Large intestine (tissue), 3 donors: ENCODE data around the gene BORCS8. TPM values are rescaled to one million over a fixed set of nuclear protein-coding genes. Genes with fewer than 3 reads are reported as not detected.
A peak's percentile ranks its signal among the peaks of the same experiment; 100 is the strongest.
"Not testable (repeated sequence)": the region's sequence is repeated elsewhere in the genome, so short reads cannot be mapped to it uniquely, and the experiment has no call there.

ENCODE experiments used
- DNase-seq, 2 donors: peaks; one replicate each; pipeline versions ENCODE4 v3.0.0 to v3.0.0-alpha.2; 2013
- H3K27ac ChIP-seq: one replicate; pipeline ENCODE4 v1.5.1; 2013; ENCODE audit warnings: low read length
- H3K27me3 ChIP-seq: 2 replicates; pipeline ENCODE4 v1.6.1; 2013; ENCODE audit warnings: low read length; ENCODE audit not compliant: control insufficient read depth, insufficient read depth
- H3K36me3 ChIP-seq: 2 replicates; pipeline ENCODE4 v1.6.1; 2013; ENCODE audit warnings: low read length; ENCODE audit not compliant: control insufficient read depth, insufficient read depth
- H3K4me1 ChIP-seq: one replicate; pipeline ENCODE4 v1.6.1; 2013; ENCODE audit warnings: low read length; ENCODE audit not compliant: control insufficient read depth, insufficient read depth
- H3K4me3 ChIP-seq: one replicate; pipeline ENCODE4 v1.5.1; 2013; ENCODE audit warnings: low read length
- H3K9me3 ChIP-seq: one replicate; pipeline ENCODE4 v1.6.1; 2013; ENCODE audit warnings: mild to moderate bottlenecking, low read depth, low read length, moderate library complexity; ENCODE audit not compliant: control insufficient read depth
- WGBS: methylation state at CpG from one replicate; pipeline ENCODE4 v1.1.5; 2013; ENCODE audit warnings: low lambda C conversion rate; ENCODE audit not compliant: insufficient coverage; 5-methylcytosine and 5-hydroxymethylcytosine counted together
- polyA plus RNA-seq: library from polyadenylated mRNA; unstranded; fragments of 120-200 nt; gene quantifications from one replicate; pipeline ENCODE4 v1.2.1, GENCODE V29; 2013

The BORCS8 gene
- polyA plus RNA-seq, 1 donor, result 17.5 TPM

- DNase-seq, result no peak
- Histone ChIP-seq H3K36me3 (peaks cover 50% of the 10 kb centered on the region), H3K27me3 (no peaks in the 10 kb centered on the region), H3K27ac (no peak overlapping the region), H3K4me1 (no peaks in the 10 kb centered on the region), H3K4me3 (no peak overlapping the region), H3K9me3 (no peaks in the 10 kb centered on the region)
- 90% methylated on average over 2 of the region's 9 CpGs for WGBS
These were observed 10.4 kb downstream of the BORCS8 start for GRCh38 chr19:19181488-19181998.

DNA sequence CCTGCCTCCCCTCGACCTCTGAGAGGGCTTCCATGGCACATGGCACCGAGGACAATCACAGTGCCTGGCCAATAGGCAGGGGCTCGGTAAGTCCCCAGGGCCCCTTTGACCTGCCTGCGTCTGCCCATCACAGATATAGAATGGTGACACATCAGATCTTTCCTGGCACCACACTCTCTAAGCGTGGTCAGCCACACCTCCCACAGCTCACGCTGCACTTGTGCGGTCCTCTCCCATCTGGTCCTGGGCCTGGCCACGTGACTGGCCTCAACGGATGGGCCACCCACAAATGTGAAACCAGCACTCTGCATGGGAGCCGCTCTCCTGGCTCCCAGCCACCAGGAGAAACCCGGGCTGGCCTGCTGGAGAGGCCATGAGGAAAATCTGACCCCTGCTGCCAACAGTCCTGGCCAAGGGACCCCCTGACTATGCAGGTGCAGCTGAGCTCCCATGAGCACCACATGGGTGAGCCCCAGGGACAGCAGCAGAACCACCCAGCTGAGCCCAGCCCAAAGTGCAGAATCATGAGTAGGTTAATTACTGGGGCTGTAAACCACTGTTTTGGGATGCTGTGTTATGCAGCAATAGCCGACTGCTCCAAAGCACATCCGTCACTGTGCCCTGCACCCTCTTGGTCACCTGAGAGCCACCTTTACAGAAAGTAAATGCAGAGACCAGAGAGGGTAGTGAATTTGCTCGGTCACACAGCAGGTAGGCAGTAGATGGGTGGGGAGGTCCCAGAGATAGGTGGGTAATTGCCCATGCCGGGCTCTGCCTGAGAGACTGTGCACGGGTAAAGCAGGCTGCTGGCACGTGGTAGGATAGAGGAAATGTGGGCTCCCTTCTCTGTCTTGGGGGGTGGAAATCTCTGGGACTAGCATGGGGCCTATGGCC lies 12.2 kb downstream of the BORCS8 start:
- peaks cover 40% of the 10 kb centered on the region for H3K36me3 ChIP-seq
- H3K4me1 ChIP-seq, result no peaks in the 10 kb centered on the region
- no CpG with 5 or more reads among the region's 17 CpGs for WGBS

GRCh38 chr19:19176950-19177349 lies 15.0 kb downstream of the BORCS8 start:
- no peaks in the 10 kb centered on the region for H3K27me3 ChIP-seq
- no peak for DNase-seq
- H3K27ac ChIP-seq, result no peak overlapping the region
- no peaks in the 10 kb centered on the region for H3K4me1 ChIP-seq
- no peaks in the 10 kb centered on the region for H3K9me3 ChIP-seq
- peaks cover 32% of the 10 kb centered on the region for H3K36me3 ChIP-seq
- no peak overlapping the region for H3K4me3 ChIP-seq
- no CpG with 5 or more reads among the region's 8 CpGs for WGBS

More for the DNA sequence above, 12.2 kb downstream of the BORCS8 start:
- no peak overlapping the region for H3K27ac ChIP-seq
- H3K4me3 ChIP-seq, result no peak overlapping the region
- no peak for DNase-seq
- no peaks in the 10 kb centered on the region for H3K9me3 ChIP-seq
- no peaks in the 10 kb centered on the region for H3K27me3 ChIP-seq

GRCh38 chr19:19173243-19173642 lies 18.7 kb downstream of the BORCS8 start:
- WGBS, result no CpG with 5 or more reads among the region's 5 CpGs
- H3K4me3 ChIP-seq, H3K27ac ChIP-seq, H3K4me1 ChIP-seq, H3K9me3 ChIP-seq, DNase-seq, H3K27me3 ChIP-seq: not testable (repeated sequence)
- peaks cover 10% of the 10 kb centered on the region for H3K36me3 ChIP-seq

DNA sequence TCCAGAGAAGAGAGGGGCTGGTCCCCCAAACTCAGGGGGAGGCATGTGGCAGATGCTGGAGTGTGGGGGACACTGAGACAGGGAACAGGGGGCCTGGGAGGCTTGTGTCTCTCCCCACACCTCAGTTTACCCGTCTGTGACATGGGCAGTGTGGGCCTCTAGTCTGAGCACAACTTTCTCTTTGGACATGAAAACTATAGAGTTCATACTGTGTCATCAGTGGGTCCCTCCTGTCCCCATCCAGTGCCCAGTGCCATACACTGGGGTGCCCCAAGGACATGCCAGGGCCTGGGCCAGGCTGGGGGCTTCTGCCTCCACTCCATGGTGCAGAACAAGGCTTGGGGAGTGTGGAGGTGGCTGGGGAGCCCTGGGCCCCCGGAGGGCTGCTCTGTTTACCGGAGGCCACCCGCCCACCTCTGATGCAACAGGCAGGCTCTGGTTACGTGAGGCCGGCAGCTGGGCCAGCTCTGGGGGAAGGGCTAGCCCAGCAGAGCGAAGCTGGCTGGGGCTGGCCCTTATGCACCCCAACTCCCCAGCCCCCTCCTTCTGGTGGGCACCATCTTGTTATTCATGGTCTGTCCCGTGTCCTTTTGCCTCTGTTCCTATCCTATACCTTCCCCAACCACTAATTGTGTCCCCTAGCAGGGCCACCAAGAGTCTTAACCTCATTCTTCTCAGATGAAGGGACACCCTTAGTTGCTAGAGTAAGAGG lies 20.0 kb downstream of the BORCS8 start:
- Histone ChIP-seq H3K4me3 (no peak overlapping the region), H3K9me3 (no peaks in the 10 kb centered on the region), H3K36me3 (peaks cover 4% of the 10 kb centered on the region), H3K27me3 (peaks cover 4% of the 10 kb centered on the region), H3K27ac (no peak overlapping the region), H3K4me1 (peaks cover 3% of the 10 kb centered on the region)
- DNase-seq, result no peak
- no CpG with 5 or more reads among the region's 8 CpGs for WGBS

- no peak for DNase-seq
- Histone ChIP-seq H3K4me3 (no peak overlapping the region), H3K9me3 (no peaks in the 10 kb centered on the region), H3K27ac (no peak overlapping the region), H3K4me1 (peaks cover 3% of the 10 kb centered on the region), H3K36me3 (no peaks in the 10 kb centered on the region), H3K27me3 (peaks cover 4% of the 10 kb centered on the region)
- WGBS, result no CpG with 5 or more reads among the region's 6 CpGs
These were observed 20.9 kb downstream of the BORCS8 start for GRCh38 chr19:19170873-19171672.

GRCh38 chr19:19170053-19170872 lies 21.7 kb downstream of the BORCS8 start, which contains the start of gene MEF2B:
MEF2B (minus strand) TSS chr19:19170263; CDS start chr19:19150735, 19,528 bp downstream.
- Histone ChIP-seq H3K4me1 (peaks cover 3% of the 10 kb centered on the region), H3K4me3 (peak within 1 kb of the TSS; percentile 10), H3K27me3 (peaks cover 4% of the 10 kb centered on the region), H3K36me3 (no peaks in the 10 kb centered on the region), H3K27ac (no peak within 1 kb of the TSS), H3K9me3 (no peaks in the 10 kb centered on the region)
- WGBS, result no CpG with 5 or more reads among the region's 56 CpGs
- peak; percentile 65 to 77 for DNase-seq

DNA sequence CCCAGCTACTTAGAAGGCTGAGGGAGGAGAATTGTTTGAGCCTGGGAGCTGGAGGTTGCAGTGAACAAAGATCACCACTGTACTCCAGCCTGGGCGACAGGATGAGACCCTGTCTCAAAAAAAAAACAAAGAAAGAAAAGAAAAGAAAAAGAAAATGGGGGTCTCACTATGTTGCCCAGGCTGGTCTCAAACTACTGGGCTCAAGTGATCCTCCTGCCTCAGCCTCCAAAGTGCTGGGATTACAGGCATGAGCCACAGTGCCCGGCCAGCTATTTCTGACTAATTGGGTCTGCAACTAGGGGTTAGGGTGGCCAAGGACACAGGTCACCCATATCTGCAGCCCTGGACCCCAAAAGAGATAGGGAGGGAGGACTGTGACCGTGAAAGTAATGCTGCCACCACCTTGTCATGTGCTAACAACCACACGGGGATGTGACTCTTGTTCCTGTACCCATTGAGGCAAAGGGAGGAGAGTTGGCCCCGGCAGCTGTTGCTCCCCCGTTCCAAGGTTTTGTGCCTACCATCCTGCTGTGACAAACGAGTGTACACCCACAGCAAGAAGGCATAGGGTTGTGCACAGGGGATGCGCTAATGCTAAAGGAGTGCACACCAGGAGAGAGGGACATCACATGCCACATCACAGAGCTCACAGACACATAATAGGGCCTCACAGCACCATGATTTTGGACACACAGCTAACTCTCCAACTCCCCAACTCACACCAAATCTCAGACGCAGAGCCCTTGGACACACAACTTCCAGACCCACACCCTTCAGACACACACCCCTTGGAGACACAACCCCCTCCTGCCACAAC lies 22.5 kb downstream of the BORCS8 start:
- Histone ChIP-seq H3K4me3 (no peak overlapping the region), H3K9me3 (no peaks in the 10 kb centered on the region), H3K27ac (no peak overlapping the region), H3K27me3 (peaks cover 4% of the 10 kb centered on the region), H3K4me1 (peaks cover 3% of the 10 kb centered on the region), H3K36me3 (no peaks in the 10 kb centered on the region)
- no peak for DNase-seq
- WGBS, result no CpG with 5 or more reads among the region's 9 CpGs

DNA sequence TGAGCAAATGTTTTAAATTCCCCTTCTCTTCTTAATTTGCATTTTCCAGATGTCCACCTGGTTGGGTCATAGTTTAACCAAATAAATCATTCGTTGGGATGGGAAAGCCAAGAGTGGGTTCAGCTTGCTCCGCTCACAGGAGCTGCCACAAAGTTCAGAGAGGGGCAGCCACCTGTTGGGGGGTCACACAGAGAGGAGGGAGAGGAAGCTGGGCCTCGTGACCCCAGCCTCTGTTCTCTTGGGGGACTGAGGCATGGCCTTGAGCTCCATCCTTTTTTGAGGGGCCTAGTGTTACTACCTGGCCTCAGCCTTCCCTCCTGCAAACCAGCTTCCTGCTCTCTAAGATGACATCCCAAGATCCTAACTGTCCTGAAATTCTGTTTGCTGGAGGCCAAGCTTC lies 24.3 kb downstream of the BORCS8 start:
- Histone ChIP-seq H3K4me3 (no peak overlapping the region), H3K9me3 (no peaks in the 10 kb centered on the region), H3K27me3 (peaks cover 4% of the 10 kb centered on the region), H3K4me1 (peaks cover 3% of the 10 kb centered on the region), H3K27ac (no peak overlapping the region), H3K36me3 (no peaks in the 10 kb centered on the region)
- DNase-seq, result no peak
- WGBS, result no CpG with 5 or more reads among the region's 3 CpGs
